NK-92 treated with Interleukin-12 subunit alpha and Interleukin-12 subunit beta, amount 100 ng/mL, for 24 hours (cell line): ENCODE data around the gene PRSS53.

ENCODE experiments used
- DNase-seq: peaks from one replicate; lab custom pipeline; 2025; lab: John Stamatoyannopoulos, UW

The PRSS53 gene

DNA sequence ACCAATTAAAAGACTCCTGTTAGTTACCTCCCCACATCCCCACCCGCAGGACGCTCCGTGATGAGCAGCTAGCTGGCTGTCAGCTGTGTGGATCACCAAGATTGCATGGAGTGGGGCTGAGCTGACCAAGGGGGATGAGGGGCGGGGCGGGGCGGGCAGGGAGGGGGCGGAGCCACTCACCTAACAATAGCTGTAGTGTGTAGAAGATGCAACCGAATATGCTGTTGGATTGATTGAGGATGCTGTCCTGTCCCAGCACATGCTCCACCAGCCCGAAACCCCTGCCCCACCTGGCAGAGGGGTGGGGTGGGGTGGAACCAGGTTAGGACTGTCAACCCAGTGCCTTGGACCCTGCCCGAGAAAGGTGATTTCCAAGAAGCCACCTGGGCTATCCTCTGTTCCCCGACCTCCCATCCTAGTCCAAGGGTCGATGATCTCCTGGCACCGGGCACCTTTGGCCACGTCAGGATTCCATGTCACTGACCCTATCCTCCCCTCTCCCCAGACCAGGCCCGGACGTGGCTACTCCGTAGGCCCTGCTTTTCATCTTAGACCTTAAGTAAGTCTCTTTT is 4.5 kb upstream of the PRSS53 start:
- no peak for DNase-seq

- no peak for DNase-seq
These were observed 3.6 kb upstream of the PRSS53 start for GRCh38 chr16:31092330-31092729.

GRCh38 chr16:31090540-31090939 is 1.8 kb upstream of the PRSS53 start:
- DNase-seq = no peak

GRCh38 chr16:31089199-31089598 is 456 bp upstream of the PRSS53 start:
- no peak for DNase-seq

GRCh38 chr16:31087971-31088370 is 772 bp downstream of the PRSS53 start:
- no peak for DNase-seq

- DNase-seq = no peak
These were observed 1.3 kb downstream of the PRSS53 start for GRCh38 chr16:31087481-31087880.

DNA sequence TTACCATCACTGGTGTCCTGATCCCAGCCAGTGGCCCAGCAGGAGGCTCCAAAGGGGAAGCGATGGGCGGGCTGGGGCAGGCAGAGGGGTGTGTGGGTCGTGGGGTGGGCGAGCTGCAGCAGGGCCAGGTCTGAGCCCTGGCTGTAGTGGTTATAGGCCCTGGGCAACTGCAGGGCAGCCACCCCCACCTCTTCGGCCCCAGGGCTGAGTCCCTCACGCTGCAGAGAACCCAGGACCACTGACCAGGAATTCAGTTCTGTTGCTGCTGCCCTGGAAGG is 2.2 kb downstream of the PRSS53 start:
- DNase-seq = no peak

DNA sequence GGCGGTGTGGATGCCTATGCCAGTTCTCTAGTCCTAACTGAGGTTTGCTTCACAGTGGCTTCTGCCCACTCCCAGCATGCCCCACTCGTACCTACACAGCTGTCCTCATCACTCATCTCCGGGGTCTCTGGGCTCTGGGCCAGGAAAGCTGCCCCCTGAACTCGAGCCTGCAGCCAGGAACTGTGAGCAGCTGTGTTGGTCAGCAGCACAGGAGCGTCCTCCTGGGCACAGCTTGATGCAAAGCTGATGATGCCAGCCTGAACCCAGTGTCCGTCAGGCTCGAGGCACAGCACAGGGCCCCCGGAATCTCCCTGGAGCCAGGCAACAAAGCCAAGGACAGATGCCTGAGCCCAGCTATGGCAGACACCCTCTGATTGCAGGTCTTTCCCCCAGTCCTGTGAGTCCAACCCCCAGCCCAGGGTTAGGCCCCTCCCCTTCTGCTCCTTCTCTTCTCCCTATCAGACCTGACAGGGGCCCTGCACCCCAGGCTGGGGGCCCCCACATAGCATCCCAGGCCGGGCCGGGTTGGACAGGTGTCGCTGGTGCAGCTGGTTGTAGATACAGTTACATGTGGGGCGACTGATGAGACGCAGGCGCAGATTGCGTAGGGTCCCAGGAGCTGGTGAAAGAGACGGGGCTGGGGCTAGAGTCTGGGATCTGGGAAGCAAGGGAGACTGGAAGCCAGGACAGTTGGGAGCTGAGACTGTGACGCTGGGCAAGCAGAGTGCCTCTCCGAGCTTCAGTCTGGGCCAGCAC is 2.7 kb downstream of the PRSS53 start:
- DNase-seq = no peak

DNA sequence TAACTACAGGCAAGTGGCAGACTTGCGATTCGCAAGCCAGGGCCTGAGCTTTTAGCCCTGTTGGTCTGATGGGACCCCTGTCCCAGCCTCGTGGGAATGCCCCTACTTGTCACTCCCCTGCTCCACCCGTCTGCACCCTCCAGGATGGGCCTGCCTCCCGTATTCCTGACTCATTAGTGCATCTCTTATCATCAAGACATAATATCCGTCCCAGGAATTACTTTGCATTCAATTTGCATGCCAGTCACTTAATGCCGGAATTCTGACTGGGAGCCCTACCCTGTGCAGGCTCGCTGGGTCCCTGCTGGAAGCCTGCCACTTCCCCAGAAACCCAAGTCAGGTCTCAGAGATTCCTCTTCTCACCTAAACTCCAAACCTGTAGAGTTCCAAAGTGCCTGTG is 3.3 kb downstream of the PRSS53 start:
- no peak for DNase-seq

- DNase-seq = no peak
These were observed 4.0 kb downstream of the PRSS53 start for GRCh38 chr16:31084584-31085302.

DNA sequence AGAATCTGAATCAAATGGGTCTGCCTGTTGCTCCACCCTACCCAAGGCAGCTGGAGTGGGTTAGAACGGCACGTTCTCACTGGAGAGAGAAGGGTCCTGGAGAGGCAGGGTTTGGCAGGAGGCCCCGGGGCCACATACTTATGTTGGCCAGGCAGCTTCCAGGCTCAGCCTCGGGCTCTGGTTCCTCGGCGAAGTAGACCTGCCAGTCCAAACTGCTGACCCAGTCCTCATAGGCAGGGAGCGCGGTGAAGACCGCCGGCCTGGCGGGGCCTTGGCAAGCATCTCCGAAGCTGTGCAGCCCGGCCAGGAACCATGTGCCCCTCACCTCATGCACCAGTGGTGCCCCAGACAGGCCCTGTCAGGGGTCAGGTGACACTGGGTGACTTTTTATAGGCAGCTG is 4.8 kb downstream of the PRSS53 start:
- no peak for DNase-seq

DNA sequence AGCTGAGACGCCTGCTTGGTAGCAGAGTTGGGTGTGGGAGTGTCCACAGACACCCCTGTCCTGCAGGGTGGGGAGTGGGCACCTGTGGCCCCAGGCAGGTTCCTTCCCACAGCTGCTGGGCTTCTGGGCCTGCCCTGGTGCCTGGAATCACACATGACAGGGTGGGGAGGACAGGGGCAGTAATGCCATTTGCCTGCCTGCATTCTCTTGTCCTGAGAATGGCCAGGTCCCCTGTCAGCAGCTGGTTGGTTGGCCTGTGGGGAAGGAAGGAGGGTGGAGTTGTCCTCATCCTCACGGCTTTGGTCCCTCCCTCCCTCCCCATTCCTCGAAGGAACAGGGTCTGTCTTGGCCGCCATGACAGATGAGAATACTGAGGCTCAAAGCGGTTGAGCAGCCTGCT is 5.2 kb downstream of the PRSS53 start:
- DNase-seq = no peak

GRCh38 chr16:31083081-31083480 is 5.7 kb downstream of the PRSS53 start:
- no peak for DNase-seq

DNA sequence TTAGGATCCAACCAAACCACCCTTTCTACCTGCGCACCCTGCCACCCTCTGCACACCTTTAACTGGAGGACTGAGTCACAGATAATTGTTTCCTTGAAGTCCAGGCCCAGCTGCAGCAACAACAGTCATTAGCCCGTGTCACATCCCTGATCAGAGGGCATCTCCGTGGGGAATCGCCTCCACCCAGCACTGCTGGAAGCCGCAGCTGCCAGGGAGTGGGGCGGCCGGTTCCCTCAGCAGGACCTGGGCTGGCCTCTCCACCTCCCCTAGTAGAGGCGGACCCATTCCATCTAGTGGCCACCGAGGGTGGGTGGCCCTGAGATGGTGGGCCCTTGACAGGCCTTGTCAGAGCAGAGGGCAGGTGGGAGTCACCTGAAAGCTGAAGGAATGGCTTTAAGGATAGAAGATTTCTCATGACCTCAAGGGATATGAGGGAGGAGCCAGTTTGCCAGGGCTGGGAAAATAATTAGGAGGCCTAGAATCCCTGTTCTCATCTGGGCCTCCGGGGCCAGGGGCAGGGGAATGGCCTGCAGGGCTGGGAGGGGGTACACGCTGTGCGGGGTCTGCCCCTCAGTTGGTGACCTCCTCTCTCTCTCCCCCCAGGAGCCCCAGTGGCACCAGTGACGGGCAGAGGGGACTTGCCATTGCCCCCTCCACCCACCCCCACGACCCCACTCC is 6.2 kb downstream of the PRSS53 start:
- no peak for DNase-seq

DNA sequence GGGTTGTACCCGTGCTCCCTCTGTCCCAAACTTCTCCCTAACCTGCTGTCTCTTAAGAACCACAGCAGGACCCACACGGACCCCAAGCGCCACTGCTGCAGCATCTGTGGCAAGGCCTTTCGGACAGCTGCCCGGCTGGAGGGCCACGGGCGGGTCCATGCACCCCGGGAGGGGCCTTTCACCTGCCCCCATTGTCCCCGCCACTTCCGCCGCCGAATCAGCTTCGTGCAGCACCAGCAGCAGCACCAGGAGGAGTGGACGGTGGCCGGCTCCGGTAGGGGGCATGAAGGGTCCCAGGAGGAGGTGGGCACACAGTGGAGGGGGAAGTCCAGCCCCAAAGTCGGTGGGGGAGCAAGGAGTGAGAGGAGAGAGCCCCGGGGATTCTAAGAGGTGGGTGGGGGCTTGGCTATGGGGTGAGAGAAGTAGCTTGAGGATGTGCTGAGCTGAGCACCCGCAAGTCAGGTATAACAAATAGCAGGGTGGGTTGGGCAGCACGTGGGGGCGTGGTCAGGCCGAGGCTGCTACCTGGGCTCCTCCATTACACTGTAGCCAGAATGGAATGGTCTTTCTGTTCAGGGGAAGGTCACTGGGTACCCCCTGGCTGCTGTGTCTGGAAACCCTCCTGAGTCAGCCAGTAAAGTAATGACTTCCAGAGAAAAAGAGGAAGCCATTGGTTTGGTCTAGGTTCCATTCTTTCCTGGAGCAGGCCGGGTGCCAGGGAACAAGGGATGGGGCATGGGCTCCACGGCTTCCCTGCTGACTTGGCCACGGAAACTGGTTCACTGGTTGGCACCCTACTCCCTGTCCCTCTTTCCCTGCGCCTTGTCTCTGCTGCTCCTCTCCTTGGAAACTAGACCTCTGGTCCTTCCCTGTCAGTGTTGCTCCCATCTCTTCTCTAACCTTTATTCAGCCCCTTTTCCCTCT is 7.1 kb downstream of the PRSS53 start:
- DNase-seq = no peak

- no peak for DNase-seq
These were observed 7.9 kb downstream of the PRSS53 start for GRCh38 chr16:31080756-31081419.

- DNase-seq = no peak
These were observed 8.6 kb downstream of the PRSS53 start for GRCh38 chr16:31080035-31080629.

- no peak for DNase-seq
These were observed 9.3 kb downstream of the PRSS53 start for GRCh38 chr16:31079342-31079944.

DNA sequence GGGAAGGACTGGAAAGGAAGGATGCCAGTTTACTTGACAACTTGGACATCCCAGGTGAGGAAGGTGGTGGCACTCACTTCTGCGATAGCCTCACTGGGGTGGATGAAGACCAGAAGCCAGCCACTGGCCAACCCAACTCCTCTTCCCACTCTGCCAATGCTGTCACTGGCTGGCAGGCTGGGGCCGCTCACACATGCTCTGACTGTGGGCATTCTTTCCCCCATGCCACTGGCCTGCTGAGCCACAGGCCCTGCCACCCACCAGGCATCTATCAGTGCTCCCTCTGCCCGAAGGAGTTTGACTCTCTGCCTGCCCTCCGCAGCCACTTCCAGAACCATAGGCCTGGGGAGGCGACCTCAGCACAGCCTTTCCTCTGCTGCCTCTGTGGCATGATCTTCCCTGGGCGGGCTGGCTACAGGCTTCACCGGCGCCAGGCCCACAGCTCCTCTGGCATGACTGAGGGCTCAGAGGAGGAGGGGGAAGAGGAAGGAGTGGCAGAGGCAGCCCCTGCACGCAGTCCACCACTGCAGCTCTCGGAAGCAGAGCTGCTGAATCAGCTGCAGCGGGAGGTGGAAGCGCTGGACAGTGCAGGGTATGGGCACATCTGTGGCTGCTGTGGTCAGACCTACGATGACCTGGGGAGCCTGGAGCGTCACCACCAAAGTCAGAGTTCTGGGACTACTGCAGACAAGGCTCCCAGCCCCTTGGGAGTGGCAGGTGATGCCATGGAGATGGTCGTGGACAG is 10.0 kb downstream of the PRSS53 start:
- no peak for DNase-seq
